ENCODE data around the gene POR.
A peak's percentile ranks its signal among the peaks of the same experiment; 100 is the strongest.
"Not testable (repeated sequence)": the region's sequence is repeated elsewhere in the genome, so short reads cannot be mapped to it uniquely, and the experiment has no call there.

POR gene

DNA sequence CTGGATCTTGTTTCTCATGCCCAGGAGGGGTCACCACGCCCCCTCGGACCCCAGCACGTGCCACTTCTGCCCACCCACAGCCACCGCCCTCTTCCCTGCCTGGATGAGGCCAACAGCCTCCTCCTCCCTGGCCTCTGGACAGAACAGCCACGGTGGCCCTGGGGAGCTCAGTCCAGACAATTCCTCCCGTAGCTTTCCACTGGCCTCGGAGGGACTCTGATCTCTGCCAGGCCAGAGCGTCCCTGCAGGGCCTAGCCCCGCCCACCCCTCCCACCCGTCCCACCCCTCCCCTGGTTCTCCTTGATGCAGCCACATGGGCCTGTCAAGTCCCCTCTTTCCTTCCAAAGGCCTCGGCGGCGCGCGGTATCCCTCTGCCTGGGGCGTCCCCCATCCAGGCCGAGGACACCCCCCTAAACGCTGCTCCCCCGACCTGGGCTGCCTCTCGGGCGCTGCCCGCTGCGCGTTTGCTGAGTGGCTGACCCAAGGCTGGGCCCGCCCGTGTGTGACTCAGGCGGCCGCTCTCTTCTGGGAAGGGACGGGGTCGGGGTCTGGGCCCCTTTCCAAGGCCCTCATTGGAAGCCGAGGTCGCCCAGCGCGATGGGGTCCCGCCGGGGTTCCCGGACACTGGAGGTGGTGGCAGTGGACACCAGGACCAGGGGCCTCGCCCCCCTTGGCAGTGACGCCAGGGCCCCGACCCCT, 78.9 kb downstream of the POR start:
- peak in 1 of 2 donors; percentile 26 for DNase-seq

DNA sequence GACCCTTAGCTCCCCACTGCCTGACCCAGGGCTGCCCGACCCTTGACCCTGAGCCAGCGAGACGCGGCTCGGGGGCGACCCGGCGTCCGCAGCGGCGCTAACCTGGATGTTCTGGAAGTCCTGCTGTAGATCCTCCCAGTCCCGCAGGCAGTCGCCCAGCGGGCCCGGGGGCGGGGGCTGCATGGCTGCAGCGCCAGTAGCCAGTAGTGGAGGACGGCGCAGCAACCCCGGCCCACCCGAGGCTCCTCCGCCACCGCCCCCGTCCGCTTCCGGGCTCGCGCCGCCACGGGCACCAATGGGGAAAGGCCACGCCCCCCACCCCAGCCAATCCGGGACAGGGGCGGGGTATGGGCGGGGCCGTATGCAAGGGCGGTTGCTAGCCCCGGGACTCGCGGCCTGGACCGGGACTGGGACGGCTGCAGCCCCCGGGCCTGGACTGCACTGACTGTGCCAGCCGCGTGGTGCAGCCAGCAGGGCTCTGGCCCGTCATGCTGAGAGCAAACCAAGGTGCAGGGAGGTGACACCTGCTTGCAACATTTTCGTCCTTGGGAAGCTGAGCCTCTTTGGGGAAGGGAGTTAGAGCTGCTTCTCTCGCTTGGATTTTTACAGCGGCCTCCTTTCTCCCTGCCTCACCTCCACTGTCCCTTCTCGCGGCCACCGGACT, 79.6 kb downstream of the POR start, which contains the start of gene TMEM120A:
Gene TMEM120A, minus strand, starts transcription at position 208 of the 664 bp plus-strand sequence. Its CDS starts 25 bp downstream, at position 183.
- peak; percentile 93 to 95 for DNase-seq

DNA sequence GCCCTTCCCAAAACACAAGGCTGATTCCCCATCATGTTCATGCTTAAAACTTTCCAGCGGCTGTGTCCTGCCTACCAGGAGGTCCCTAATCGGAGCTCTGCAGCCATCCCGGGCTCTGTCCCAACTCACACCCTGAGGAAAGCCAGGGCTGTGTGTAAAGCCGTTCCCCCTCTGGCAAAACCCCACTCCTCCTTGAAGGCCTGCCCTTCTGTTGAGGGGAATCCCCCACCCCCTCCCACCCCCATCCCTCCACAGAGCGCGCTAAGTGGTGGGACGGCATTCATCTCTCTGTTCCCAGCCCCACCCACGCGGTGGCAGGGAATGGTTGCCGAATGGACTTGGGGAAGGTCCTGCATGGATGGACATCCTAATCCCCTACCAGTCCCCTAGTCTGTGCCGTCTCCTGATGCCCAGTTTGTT, 80.1 kb downstream of the POR start:
- DNase-seq, result no peak

DNA sequence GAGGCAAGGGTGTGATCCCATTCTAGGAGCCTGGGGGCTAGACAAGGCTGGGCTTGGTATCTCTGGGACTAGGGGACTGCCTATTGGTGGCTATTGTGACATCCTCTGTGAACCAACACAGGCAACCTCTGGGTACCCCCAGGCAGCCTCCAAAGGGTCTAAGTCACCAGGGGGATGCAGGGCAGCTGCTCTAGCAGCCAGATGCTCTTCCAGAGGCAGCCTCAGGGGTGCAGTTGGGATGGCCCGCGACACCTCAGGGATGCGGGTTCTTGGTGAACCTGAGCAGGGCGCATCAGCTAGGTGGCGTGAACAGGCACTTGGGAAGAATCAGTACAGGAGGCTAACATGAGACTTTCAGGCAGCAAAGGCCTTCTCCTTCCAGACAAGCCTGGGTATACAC, 81.0 kb downstream of the POR start:
- no peak for DNase-seq

DNA sequence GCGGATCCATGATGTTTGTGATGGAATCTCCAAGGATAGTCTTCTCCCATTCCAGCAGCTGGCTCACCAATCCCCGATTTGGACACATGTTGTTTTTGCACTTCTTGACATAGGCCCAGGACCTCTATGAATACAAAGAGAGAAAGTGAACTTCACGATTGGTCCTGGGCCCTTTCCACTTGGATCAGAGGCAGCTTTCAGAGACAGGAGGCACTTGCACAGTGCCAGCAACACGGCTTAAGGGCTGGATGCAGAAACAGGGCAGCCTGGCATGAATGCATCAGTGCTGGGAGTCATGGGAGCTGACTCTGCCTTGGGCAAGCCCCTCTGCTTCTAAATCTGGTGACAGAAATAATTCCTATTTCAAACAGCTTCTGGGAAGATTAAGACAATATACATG, 81.5 kb downstream of the POR start:
- no peak for DNase-seq

DNA sequence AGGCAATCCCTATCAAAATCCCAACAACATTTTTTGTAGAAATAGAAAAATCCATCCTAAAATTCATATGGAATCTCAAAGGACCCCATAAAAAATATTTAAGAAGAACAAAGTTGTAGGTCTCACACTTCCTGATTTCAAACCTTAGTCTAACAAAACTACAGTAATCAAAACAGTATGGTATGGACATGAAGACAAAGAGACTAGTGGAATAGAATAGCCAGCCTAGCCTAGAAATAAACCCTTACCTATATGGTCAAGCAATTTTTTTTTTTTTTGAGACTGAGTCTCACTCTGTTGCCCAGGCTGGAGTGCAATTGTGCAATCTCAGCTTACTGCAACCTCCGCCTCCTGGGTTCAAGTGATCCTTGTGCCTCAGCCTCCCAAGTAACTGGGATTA, 83.1 kb downstream of the POR start:
- DNase-seq, result no peak

DNA sequence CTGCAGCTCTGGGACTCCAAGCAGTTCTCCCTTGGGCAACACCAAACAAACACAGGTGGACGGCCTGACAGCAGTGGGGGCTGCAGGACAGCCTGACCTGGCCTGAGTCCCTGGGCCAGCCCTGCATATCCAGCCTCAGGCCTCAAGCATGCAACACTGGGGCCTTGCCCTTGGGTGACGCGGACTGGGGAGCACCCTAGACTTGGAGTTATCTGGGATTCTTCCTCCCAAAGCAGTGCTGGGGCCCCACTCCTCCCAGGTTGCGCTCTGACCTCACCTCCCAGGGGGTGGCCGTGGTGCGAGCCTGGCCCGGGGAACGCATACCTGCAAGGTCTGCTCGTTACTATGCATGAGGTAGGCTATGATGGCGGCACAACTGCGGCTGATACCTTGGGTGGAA, 85.6 kb downstream of the POR start:
- DNase-seq, result no peak

DNA sequence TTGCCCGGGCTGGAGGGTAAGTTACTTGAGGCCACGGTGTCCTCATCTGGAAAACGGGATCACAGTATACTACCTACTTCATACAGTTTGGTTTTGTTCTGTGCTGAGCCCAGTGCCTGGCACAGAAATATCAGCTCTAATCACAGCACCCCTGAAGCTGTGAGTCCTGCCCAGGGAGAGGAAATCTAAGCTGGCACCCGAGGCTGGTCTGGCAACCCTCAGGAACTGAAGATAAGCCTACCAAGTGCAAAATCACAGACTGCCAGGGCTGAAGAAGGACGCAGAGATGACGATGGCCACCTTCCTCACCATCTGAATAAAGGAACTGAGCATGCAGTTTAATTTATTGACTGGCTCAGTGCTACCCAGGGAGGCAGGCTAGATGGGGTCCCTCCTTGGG, 87.2 kb downstream of the POR start:
- DNase-seq, result no peak

DNA sequence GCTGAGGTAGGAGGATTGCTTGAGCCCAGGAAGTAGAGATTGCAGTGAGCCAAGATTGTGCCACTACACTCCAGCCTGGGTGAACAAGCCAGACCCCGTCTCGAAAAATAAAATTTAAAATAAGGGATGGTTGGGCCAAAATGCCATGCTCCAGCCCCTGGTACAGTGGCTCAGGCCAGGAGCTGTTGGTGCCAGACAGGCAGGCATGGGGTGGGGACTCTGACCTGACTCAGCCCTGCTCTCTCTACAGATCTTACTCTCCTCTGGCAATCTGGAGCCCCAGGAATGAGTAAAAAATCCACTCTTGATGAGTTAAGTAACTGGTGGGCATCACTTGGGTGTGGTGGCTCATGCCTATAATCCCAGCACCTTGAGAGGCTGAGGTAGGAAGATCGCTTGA, 87.9 kb downstream of the POR start:
- no peak for DNase-seq

DNA sequence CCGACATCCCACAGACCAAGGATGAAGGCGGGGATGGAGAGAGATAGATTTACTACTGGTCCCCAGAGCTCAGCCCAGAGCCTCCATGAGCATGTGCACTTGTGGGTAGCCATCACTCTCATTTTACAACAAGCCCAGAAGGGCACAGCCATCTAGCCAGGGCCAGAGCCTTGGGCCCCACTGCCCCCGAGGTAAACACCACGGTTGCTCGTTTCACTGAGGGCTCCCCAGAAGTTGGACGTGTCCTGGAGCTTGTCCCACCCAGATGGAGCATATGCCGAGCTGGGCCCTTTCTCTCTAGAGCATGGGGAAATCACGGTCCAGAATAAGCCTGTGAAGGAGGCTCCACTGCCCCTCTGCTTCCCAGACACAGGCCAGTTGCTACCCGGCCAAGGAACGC, 88.4 kb downstream of the POR start:
- DNase-seq, result no peak

DNA sequence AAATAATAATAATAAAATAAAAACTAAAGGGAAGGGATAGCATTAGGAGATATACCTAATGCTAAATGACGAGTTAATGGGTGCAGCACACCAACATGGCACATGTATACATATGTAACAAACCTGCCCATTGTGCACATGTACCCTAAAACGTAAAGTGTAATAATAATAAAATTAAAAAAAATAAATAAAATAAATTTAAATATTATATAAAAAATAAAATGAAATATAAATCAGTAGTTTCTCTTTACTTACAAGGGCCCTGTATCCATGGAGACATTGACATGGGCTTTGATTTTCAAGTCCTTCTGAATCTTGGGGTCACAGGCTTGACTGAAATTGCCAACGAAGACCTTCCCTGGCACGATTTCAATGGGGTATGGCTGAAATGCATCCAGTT, 90.0 kb downstream of the POR start:
- not testable (repeated sequence) for DNase-seq

DNA sequence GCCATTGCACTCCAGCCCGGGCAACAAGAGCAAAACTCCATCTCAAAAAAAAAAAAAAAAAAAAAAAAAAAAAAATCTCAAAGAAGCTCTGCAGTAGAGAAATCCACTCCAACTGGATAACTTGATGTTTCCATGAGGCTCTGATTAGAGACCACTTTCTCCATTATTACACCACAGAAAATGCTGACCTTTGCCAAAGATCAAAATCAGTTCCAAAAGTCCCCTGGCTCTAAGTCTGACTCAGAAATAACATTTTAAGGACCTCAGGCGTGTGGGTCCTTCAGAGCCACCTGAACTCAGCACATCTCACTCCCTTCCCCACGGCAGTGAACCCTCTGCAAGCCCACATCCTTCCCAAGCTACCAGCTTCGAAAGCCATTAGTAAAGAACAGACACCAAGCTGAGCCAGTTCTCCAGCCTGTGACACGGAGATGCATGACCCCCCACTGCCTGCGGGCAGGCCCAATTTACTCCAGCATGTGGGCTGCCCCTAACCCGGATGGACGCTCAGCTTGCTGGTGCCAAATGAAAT, 93.3 kb downstream of the POR start:
- DNase-seq, result no peak

DNA sequence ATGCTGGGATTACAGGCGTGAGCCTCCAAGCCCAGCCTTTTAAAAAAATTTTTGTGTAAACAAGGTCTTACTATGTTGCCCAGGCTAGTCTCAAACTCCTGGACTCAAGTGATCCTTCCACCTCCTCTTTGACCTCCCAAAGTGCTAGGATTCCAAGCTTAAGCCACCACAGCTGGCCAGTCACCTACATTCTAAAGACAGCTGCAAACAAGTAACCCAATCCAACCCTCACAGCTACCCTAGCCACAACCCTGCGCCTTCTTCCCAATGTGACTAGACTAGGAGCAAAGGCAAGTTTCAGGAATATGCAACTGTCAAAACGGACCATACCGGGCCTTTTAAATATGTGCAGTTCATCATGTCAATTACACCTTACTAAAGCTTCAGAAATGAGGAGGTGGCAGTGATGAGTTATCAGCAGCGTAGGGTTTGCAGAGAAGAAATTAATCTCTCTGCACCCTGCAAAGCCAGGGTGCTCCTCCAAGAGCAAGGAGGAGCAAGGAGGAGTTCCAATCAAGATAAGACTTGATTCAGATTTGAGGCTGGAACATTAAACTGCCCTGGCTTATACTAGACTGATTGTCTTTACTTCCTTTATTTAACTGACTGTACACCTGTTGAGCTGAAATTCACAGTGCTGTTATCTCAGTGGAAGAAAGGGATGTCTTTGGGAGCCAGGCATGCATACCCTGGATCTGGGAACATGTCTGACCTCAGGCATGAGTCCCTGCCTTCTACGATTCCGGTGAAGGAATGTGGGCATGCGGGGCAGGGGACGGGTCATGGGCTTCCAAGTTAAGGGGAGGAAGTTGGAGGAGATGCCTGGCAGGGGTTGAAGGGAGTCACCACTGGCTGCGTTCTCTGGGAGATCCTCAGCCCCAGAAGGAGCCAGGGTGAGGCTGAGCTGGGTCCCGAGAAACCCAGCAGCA, 95.0 kb downstream of the POR start:
- DNase-seq, result no peak

DNA sequence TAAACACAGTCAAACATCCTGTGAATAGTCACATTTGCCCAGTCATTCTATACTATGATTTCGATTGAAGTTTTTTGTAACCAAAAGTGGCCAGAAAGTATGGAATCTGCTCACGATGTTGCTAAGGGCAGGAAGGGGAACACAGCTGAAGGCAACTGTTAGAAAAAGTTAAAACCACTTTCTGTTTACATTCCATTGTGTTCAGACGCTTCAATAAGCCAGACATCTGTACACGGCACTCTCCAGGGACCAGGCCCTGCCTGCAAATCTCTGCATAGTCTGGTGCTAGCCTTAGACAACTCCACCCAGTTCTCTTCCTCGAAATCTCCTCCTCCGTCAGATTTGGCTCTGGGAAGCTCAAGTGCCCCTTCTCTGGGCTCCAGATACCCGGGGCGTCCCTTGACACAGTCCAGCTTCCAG, 96.5 kb downstream of the POR start:
- DNase-seq, result no peak

DNA sequence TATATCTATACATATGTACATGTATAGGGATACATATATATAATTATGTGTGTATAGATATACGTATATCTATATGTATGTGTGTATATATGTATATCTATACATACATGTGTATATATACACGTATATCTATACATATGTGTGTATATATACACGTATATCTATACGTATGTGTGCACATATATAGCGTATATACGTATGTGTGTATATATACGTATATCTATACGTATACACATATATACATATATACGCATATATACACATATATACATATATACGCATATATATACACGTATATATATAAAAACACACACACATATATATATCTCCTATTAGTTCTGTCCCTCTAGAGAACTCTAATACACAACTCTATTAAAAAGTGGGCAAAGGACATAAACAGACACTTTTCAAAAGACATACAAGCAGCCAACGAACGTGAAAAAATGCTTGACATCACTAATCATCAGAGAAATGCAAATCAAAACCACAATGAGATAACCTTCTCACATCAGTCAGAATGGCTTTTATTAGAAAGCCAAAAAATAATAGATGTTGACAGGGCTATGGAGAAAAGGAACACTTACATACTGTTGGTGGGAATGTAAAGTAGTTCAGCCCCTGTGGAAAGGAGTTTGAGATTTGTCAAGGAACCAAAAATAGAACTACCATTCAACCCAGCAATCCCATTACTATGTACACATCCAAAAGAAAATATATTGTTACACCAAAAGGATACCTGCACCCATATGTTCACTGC, 101.4 kb downstream of the POR start:
- DNase-seq, result no peak

DNA sequence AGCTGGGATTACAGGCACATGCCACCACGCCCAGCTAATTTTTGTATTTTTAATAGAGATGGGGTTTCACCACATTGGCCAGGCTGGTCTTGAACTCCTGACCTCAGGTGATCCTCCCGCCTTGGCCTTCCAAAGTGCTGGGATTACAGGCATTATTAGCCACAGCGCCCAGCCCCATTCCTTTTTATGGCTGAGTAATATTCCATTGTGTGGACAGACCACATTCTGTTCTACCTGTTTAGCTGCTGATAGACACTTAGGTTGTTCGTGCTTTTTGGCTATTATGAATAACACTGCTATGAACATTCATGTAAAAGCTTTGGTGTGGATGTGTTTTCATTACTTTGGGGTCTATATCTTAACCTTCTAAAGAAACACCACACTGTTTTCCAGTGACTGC, 103.6 kb downstream of the POR start:
- DNase-seq, result not testable (repeated sequence)

DNA sequence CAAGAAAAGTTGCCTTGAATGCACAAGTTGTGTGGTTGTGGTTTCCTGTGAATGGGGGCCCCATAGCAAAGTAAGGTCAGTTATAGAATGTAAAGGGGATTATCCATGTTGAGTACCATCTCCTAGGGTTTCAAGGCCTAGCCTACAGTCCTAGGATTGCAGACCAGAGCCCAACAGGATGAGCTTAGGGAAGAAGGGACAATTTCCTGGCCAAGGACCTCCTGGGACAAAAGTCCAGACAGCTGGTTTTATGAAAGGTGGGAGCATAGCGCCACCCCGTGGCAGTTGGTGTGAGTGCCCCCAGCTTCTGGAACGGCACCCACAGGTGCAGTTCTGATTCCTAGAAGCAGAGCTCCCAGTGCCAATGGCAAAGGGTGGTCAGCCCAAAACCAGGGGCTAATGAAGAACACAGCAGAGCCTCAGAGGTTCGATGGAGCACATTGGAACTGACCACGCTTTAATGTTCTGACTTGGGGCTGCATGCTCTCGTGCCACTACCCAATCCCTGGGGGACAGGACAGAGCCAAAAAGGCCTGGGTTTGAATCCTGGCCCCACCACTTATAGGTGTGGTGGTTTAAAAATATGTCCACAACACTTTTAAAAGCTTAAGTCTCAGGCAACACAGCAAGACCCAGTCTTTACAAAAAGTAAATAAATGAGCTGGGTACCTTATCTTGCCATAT, 105.2 kb downstream of the POR start:
- DNase-seq, result peak; percentile 72 to 76

DNA sequence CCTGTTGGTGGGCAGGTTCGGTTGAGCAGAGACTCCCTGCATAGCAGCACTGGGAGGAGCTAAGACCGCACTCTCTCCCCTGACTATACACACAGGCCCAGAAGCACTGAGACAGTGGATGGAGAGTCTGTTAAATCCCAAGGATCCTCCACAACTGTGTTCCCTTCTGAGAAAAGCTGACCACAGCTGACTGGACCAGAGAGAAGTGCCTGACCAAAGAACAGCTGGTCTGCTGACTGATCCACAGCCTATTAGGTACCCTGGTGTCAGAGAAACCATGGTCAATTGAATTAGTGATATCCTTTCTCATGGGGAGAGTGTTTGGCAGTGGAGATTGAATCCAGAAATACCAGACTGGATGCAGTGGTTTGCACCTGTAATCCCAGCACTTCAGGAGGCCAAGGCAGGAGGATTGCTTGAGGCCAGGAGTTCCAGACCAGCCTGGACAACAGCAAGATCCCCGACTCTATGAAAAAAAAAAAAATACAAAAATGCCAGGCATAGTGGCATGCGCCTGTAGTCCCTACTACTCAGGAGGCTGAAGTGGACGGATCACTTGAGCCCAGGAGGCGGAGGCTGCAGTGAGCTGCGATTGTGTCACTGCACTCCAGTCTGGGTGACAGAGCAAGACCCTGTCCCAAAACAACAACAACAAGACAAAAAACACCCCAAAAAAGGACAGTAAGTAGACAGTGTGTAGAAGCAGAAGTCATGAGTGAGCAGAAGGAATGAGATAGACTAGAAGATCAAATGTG, 107.2 kb downstream of the POR start:
- peak in 1 of 2 donors; percentile 24 for DNase-seq

DNA sequence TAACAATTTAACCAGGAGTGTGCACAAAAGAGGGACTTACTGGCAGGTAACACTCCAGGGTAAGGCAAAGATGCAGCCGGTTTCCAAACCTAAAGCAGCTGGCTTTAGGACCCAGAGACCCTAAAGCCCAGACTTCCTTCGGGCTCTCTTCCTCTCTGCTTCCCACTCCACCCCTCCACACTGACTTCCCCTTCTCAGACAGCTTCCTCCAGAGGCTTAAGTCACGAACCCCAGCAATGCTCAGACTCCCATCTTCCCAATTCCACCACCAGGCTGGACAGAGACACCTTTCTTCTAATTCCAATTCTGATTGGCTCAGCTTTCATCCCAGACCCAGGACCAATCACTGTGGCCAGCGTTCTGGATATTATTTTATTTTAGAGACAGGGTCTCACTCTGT, 108.0 kb downstream of the POR start:
- peak; percentile 86 to 91 for DNase-seq

DNA sequence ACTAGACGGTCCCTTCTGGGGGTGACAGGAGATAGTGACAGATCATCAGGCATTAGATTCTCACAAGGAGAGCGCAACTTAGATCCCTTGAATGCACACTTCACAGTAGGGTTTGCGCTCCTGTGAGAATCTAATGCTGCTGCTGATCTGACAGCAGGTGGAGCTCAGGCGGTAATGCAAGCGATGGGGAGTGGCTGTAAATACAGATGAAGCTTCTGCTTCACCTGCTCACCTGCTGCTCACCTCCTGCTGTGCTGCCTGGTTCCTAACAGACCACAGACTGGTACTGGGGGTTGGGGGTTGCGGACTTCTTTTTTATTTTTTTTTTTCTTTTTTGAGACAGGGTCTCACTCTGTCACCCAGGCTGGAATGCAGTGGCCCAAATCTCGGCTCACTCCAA, 114.7 kb downstream of the POR start:
- not testable (repeated sequence) for DNase-seq

DNA sequence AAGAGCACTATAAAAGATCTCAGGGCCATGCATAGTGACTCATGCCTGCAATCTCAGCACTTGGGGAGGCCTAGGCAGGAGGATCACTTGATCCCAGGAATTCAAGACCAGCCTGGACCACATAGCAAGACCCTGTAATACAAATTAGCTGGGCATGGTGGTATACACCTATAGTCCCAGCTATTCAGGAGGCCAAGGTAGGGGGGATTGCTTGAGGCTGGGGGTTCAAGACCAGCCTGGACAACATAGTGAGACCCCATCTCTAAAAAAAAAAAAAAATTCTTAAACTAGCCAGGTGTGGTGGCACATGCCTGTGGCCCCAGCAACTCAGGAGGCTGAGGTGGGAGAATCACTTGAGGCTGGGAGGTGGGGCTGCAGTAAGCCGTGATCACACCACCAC, 117.0 kb downstream of the POR start:
- DNase-seq, result no peak
